Thoracic aorta (tissue), 2 donors: ENCODE data around the gene EVX1. TPM values are rescaled to one million over a fixed set of nuclear protein-coding genes. Genes with fewer than 3 reads are reported as not detected.

Experiments
- ATAC-seq: fragments of 150-250 bp; one replicate; pipeline ENCODE4 v1.8.0; 2017; ENCODE audit warnings: low read depth; ENCODE audit not compliant: insufficient number of reproducible peaks, low FRiP score
- DNase-seq: peaks from one replicate; pipeline ENCODE4 v3.0.0-alpha.2; 2020; ENCODE audit warnings: low spot score
- H3K27ac ChIP-seq, 2 donors: fragments of 200-600 bp; sonication (generic); 1 replicate in 1 of 2; 2 replicates in 1 of 2; pipeline ENCODE4 v1.5.1; 2016; ENCODE audit warnings: mild to moderate bottlenecking in 2 of 2, moderate library complexity in 2 of 2
- H3K27me3 ChIP-seq: fragments of 200-600 bp; sonication (generic); replicated peaks from 2 replicates; pipeline ENCODE4 v1.6.0; 2016; ENCODE audit warnings: mild to moderate bottlenecking; ENCODE audit not compliant: insufficient read depth
- H3K36me3 ChIP-seq: fragments of 200-600 bp; sonication (generic); one replicate; pipeline ENCODE4 v1.5.1; 2016
- H3K4me1 ChIP-seq, 2 donors: fragments of 200-600 bp; sonication (generic); 1 replicate in 1 of 2; 2 replicates in 1 of 2; pipeline versions ENCODE4 v1.5.1 to v1.6.0; 2016; ENCODE audit warnings: low read depth in 2 of 2, mild to moderate bottlenecking in 1 of 2; ENCODE audit not compliant: control insufficient read depth in 1 of 2
- H3K4me3 ChIP-seq: fragments of 200-600 bp; sonication (generic); 2 replicates; pipeline ENCODE4 v1.5.1; 2016; ENCODE audit warnings: mild to moderate bottlenecking
- H3K9me3 ChIP-seq: fragments of 200-600 bp; sonication (generic); 2 replicates; pipeline ENCODE4 v1.5.1; 2016
- total RNA-seq, 2 donors: library from RNA; depleted of rRNA; stranded (reverse); fragments of >200 nt; gene quantifications; one replicate each; pipeline versions ENCODE4 v1.1.0 to v1.2.3, GENCODE V29; 2016
- TF ChIP-seq, protein P1 (sequence below): fragments of 200-600 bp; sonication (generic); IDR thresholded peaks from one replicate; pipeline ENCODE4 v1.5.1; 2019; ENCODE audit warnings: antibody characterized with exemption

EVX1 gene
- total RNA-seq, 2 donors from 2014 or later: not detected

DNA sequence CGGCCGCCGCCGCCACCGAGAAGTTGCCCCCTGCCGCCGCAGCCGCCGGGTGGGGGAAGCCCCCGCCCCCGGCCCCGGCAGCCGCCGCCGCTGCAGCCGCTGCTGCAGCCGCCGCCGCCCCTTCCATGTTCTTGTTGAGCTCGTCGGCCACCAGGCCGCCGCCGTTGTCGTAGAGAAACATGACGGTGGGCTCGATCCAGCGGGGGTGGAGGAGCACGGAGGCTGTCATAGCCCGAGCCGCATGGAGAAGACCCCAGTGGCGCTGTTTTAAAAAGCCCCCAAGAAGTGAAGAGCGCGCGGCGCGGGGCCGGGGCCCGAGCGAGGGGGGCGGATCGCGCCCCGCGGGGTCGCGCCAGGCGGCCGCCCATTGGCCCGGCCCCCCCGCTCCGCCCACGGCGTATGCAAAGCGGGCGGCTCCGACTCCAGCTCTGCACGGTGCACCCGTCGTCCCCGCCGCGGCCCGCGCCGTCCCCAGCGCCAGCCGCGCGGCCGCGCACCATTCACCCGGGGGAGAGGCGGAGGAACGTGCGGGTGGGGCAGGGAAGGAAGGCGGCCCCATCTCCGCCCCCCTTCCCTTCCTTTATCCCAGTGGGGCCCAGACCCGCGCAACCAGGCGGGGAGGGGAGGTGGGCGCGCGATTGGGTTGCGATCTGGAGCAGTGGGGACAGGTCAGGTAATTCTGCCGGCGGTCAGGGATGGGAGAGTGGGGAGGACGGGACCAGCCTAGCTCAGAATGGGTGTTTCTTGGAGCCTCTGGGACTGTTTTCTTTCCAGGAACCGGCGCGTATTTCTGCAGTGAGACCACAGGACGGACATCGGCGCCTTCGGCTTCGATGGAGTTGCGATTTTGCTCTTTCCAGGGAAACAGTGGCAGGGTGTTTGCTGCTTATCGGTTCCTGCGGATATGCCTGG is 42.5 kb upstream of the EVX1 start, which contains the start of gene HOXA13:
Gene HOXA13, minus strand, starts transcription at position 243 of the 912 bp plus-strand sequence. Its CDS starts 14 bp downstream, at position 229.
- Histone ChIP-seq H3K4me1 (peaks cover 15 to 36% of the 10 kb centered on the region in 2 donors), H3K27ac (no peak within 1 kb of the TSS), H3K27me3 (peaks cover 81% of the 10 kb centered on the region), H3K36me3 (no peaks in the 10 kb centered on the region), H3K9me3 (no peaks in the 10 kb centered on the region), H3K4me3 (peak within 1 kb of the TSS; percentile 61)
- ATAC-seq (no peak), DNase-seq (no peak)
- TF ChIP-seq, protein P1, sequence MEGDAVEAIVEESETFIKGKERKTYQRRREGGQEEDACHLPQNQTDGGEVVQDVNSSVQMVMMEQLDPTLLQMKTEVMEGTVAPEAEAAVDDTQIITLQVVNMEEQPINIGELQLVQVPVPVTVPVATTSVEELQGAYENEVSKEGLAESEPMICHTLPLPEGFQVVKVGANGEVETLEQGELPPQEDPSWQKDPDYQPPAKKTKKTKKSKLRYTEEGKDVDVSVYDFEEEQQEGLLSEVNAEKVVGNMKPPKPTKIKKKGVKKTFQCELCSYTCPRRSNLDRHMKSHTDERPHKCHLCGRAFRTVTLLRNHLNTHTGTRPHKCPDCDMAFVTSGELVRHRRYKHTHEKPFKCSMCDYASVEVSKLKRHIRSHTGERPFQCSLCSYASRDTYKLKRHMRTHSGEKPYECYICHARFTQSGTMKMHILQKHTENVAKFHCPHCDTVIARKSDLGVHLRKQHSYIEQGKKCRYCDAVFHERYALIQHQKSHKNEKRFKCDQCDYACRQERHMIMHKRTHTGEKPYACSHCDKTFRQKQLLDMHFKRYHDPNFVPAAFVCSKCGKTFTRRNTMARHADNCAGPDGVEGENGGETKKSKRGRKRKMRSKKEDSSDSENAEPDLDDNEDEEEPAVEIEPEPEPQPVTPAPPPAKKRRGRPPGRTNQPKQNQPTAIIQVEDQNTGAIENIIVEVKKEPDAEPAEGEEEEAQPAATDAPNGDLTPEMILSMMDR: no peak

DNA sequence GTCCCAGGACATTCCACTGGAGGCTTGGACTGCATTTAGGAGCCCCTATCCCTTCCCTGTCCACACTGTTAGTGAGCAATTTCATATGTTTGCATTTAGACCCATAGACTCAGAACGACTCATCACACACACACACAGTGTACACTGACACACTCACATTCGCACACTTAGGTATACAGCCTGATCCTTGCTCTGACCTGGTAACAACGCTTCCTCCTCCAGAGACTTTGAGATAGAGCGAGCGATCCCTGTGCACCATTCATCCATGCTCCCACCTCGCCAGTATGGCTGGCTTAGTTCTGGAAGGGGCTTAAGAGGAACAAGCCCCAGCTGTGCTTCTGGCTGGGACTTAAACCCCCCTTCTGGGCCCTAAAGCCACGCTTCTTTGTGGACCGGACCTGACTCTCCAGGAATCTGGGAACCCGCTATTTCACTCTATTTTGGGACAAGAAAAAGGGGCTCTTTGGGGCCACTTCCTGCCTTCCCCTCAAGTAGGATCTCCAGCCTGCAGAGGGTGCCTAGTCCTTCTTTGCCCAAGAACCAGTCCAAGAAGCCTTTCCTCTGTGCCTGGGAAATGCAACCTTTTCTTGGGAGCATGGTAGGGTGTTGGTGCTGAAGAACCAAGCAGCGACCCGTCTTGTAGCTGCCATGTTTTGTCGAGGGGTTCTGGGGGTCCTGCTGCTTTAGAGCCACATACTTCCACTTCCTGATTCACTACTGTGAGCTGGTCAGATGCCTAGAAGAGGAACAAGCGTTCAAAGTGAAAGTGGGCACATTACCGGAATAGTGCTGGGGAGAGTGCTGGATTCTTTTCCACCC is 41.6 kb upstream of the EVX1 start:
- ATAC-seq: no peak
- no peak overlapping the region for H3K27ac ChIP-seq

DNA sequence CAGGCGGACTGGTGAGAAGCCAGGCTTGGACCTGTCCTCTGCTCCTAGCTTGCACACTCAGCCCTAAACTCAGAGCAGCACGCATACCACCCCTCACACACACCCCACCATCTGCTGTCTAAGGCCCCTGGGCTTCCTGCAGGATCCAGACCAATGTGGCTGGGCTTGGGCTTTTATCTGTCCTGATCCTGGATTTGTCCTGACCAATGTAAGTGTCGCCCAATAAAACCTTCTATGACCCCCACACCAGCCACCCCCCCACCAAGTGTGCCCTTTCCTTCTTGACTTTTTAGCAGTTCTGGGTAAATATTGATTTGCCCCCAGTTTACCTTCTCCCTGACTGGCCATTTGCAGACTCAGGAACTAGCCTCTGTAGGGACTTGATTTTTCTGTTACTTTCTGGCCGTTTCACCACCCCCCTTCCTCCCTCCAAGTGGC is 41.0 kb upstream of the EVX1 start:
- ATAC-seq: no peak
- no peak overlapping the region for H3K27ac ChIP-seq
- no peaks in the 10 kb centered on the region for H3K9me3 ChIP-seq
- H3K27me3 ChIP-seq: peaks cover 81% of the 10 kb centered on the region
- peak overlapping the region; percentile 61 for H3K4me3 ChIP-seq
- TF ChIP-seq, protein P1: no peak
- no peak for DNase-seq
- H3K4me1 ChIP-seq: peaks cover 16 to 41% of the 10 kb centered on the region in 2 donors
- no peaks in the 10 kb centered on the region for H3K36me3 ChIP-seq

More for the DNA sequence above, 41.6 kb upstream of the EVX1 start:
- Histone ChIP-seq H3K4me1 (peaks cover 16 to 41% of the 10 kb centered on the region in 2 donors), H3K9me3 (no peaks in the 10 kb centered on the region), H3K27me3 (peaks cover 79% of the 10 kb centered on the region), H3K4me3 (peak overlapping the region; percentile 61), H3K36me3 (no peaks in the 10 kb centered on the region)
- TF ChIP-seq, protein P1: no peak
- no peak for DNase-seq

DNA sequence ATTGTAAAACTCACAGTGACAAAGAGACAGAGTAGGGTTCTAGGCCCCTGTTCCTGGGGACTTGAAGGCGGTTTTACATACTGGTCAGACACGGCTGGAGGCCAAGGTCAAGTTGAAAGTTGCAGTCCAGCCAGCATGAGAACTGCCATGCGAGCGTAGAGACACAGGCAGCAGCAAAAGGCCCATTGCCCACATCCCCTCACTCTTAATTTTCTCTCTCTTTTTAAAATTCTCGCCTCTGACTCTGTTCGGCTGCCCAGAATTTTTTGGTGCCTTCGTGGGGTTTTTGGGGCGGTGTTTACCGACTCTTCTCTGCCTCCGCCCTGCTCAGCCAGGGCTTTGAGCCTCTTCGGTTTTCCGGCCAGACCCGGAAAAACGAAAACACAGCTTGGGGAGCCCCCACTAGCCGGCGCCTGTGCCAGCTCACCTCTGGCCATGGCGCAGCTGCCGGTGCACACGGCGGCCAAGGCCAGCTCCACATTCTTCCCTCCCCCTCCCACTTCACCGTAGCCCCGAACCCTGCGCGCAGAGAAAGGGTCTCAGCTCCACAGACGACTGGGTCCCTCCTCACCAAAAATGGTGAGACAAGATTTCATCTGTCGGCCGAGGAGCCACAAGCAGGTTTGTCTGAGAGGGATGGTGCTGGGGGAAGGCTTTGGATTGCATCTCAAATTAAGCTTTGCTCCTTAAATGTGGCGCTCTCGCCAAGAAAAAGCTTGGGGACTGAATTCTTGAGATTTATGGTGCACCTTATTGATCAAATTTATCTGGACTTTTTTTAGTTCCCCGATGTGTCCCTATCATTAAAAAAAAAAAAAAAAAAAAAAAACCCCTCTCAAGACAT is 40.4 kb upstream of the EVX1 start:
- Histone ChIP-seq H3K4me3 (no peak overlapping the region), H3K27me3 (peaks cover 78% of the 10 kb centered on the region), H3K4me1 (peaks cover 16 to 41% of the 10 kb centered on the region in 2 donors), H3K27ac (no peak overlapping the region), H3K9me3 (no peaks in the 10 kb centered on the region), H3K36me3 (no peaks in the 10 kb centered on the region)
- DNase-seq (no peak), ATAC-seq (no peak)
- TF ChIP-seq, protein P1: no peak
